H9 (cell line): ENCODE results near the gene GABRB3. TPM values are rescaled to one million over a fixed set of nuclear protein-coding genes. Genes with fewer than 3 reads are reported as not detected.

ENCODE experiments used
- DNase-seq: peaks from one replicate; pipeline ENCODE4 v3.0.0-alpha.2; 2017
- H2AFZ ChIP-seq: one replicate; pipeline ENCODE4 v1.6.1; 2013; ENCODE audit warnings: mild to moderate bottlenecking, low read length, control low read depth, moderate library complexity
- H2AK5ac ChIP-seq: 2 replicates; pipeline ENCODE4 v1.6.1; 2013; ENCODE audit warnings: low read length, control low read depth, mixed read lengths; ENCODE audit not compliant: insufficient read length
- H2BK120ac ChIP-seq: one replicate; pipeline ENCODE4 v1.6.1; 2013; ENCODE audit warnings: low read depth, mild to moderate bottlenecking, low read length, control low read depth, inconsistent platforms; ENCODE audit not compliant: poor library complexity, severe bottlenecking
- H2BK12ac ChIP-seq: 2 replicates; pipeline ENCODE4 v1.6.1; 2013; ENCODE audit warnings: low read length, control low read depth, mixed read lengths, low read depth; ENCODE audit not compliant: insufficient read length
- H2BK15ac ChIP-seq: 2 replicates; pipeline ENCODE4 v1.6.1; 2013; ENCODE audit warnings: low read depth, low read length, control low read depth
- H2BK20ac ChIP-seq: one replicate; pipeline ENCODE4 v1.6.1; 2013; ENCODE audit warnings: low read depth, mild to moderate bottlenecking, low read length, control low read depth, inconsistent platforms; ENCODE audit not compliant: poor library complexity, severe bottlenecking
- H2BK5ac ChIP-seq: 2 replicates; pipeline ENCODE4 v1.6.1; 2013; ENCODE audit warnings: low read length, control low read depth, mixed read lengths; ENCODE audit not compliant: insufficient read length
- H3K14ac ChIP-seq: 2 replicates; pipeline ENCODE4 v1.6.1; 2013; ENCODE audit warnings: low read length, control low read depth; ENCODE audit not compliant: insufficient read depth
- H3K18ac ChIP-seq: 2 replicates; pipeline ENCODE4 v1.6.1; 2013; ENCODE audit warnings: low read depth, mild to moderate bottlenecking, mixed read lengths, low read length, control low read depth; ENCODE audit not compliant: insufficient read length
- H3K23ac ChIP-seq: 2 replicates; pipeline ENCODE4 v1.6.1; 2013; ENCODE audit warnings: low read length, control low read depth, mixed read lengths, low read depth; ENCODE audit not compliant: insufficient read length
- H3K23me2 ChIP-seq: 2 replicates; pipeline ENCODE4 v1.6.1; 2013; ENCODE audit warnings: low read depth, mild to moderate bottlenecking, mixed read lengths, low read length, control low read depth; ENCODE audit not compliant: insufficient read length, poor library complexity, severe bottlenecking
- H3K27ac ChIP-seq: 2 replicates; pipeline ENCODE4 v1.5.1; 2013; ENCODE audit warnings: low read length, control low read depth, mixed read lengths, low read depth; ENCODE audit not compliant: insufficient read length
- H3K27me3 ChIP-seq: 2 replicates; pipeline ENCODE4 v1.6.1; 2013; ENCODE audit warnings: low read length, control low read depth, inconsistent platforms; ENCODE audit not compliant: insufficient read depth
- H3K4ac ChIP-seq: 2 replicates; pipeline ENCODE4 v1.6.1; 2013; ENCODE audit warnings: low read depth, mild to moderate bottlenecking, control low read depth, inconsistent platforms, low read length, moderate library complexity
- H3K4me1 ChIP-seq: 2 replicates; pipeline ENCODE4 v1.6.1; 2013; ENCODE audit warnings: low read length, control low read depth, inconsistent platforms; ENCODE audit not compliant: insufficient read depth
- H3K4me2 ChIP-seq: 2 replicates; pipeline ENCODE4 v1.6.1; 2013; ENCODE audit warnings: low read length, control low read depth, mixed read lengths; ENCODE audit not compliant: insufficient read length, insufficient read depth
- H3K56ac ChIP-seq: 2 replicates; pipeline ENCODE4 v1.6.1; 2013; ENCODE audit warnings: low read depth, mild to moderate bottlenecking, mixed read lengths, low read length, control low read depth; ENCODE audit not compliant: insufficient read length
- H3K79me1 ChIP-seq: 2 replicates; pipeline ENCODE4 v1.6.1; 2013; ENCODE audit warnings: low read depth, mild to moderate bottlenecking, moderate library complexity, low read length, control low read depth, inconsistent platforms; ENCODE audit not compliant: insufficient read depth, poor library complexity, severe bottlenecking
- H3K79me2 ChIP-seq: 2 replicates; pipeline ENCODE4 v1.6.1; 2013; ENCODE audit warnings: low read length, control low read depth, inconsistent platforms; ENCODE audit not compliant: insufficient read depth
- H3K9ac ChIP-seq: 2 replicates; pipeline ENCODE4 v1.6.1; 2013; ENCODE audit warnings: low read length, control low read depth, mixed read lengths; ENCODE audit not compliant: insufficient read length; ENCODE audit errors: extremely low read depth
- H3K9me3 ChIP-seq: one replicate; pipeline ENCODE4 v1.6.1; 2013; ENCODE audit warnings: low read depth, low read length, inconsistent platforms; ENCODE audit not compliant: control insufficient read depth
- H3T11ph ChIP-seq: one replicate; pipeline ENCODE4 v1.6.1; 2013; ENCODE audit warnings: mild to moderate bottlenecking, low read length, control low read depth, inconsistent platforms
- H4K20me1 ChIP-seq: one replicate; pipeline ENCODE4 v1.6.1; 2013; ENCODE audit not compliant: control insufficient read depth, insufficient read length, insufficient read depth
- H4K5ac ChIP-seq: 2 replicates; pipeline ENCODE4 v1.6.1; 2013; ENCODE audit warnings: low read depth, mild to moderate bottlenecking, mixed read lengths, low read length, control low read depth; ENCODE audit not compliant: insufficient read length
- H4K8ac ChIP-seq: replicated peaks from 2 replicates; pipeline ENCODE4 v1.6.1; 2013; ENCODE audit warnings: low read length, control low read depth, mixed read lengths, low read depth; ENCODE audit not compliant: insufficient read length
- H4K91ac ChIP-seq: 2 replicates; pipeline ENCODE4 v1.6.1; 2013; ENCODE audit warnings: low read depth, mild to moderate bottlenecking, moderate library complexity, mixed read lengths, low read length, control low read depth; ENCODE audit not compliant: insufficient read length
- H3K27ac Mint-ChIP-seq, 3 experiments: 2 replicates in 2 of 3; 3 replicates in 1 of 3; pipeline ENCODE4 v1.8.0; 2020 to 2021; ENCODE audit warnings: mixed read lengths in 3 of 3, mild to moderate bottlenecking in 1 of 3, moderate library complexity in 1 of 3
- H3K27me3 Mint-ChIP-seq: 2 replicates; pipeline ENCODE4 v1.8.0; 2021; ENCODE audit warnings: low read depth, mild to moderate bottlenecking, moderate library complexity, mixed read lengths
- H3K36me3 Mint-ChIP-seq, 3 experiments: 2 replicates in 2 of 3; 3 replicates in 1 of 3; pipeline ENCODE4 v1.8.0; 2020 to 2021; ENCODE audit warnings: low read depth in 3 of 3, mixed read lengths in 3 of 3; ENCODE audit not compliant: insufficient read depth in 1 of 3
- H3K4me1 Mint-ChIP-seq, 2 experiments: 2 replicates each; pipeline ENCODE4 v1.8.0; 2020; ENCODE audit warnings: mixed read lengths in 2 of 2
- H3K4me3 Mint-ChIP-seq, 2 experiments: 2 replicates in 1 of 2; 3 replicates in 1 of 2; pipeline ENCODE4 v1.8.0; 2020 to 2021; ENCODE audit warnings: mild to moderate bottlenecking in 2 of 2, mixed read lengths in 2 of 2, moderate library complexity in 1 of 2
- H3K9me3 Mint-ChIP-seq, 2 experiments: 2 replicates in 1 of 2; 3 replicates in 1 of 2; pipeline ENCODE4 v1.8.0; 2020; ENCODE audit warnings: mild to moderate bottlenecking in 2 of 2, mixed read lengths in 2 of 2, moderate library complexity in 1 of 2
- WGBS: extraction: QIAGEN DNeasy Blood & Tissue Kit; methylation state at CpG from one replicate; pipeline ENCODE4 v1.1.7; 2013; ENCODE audit warnings: missing lambda C conversion rate, low lambda C conversion rate, mixed read lengths; ENCODE audit not compliant: insufficient read length; ENCODE audit errors: extremely low coverage; 5-methylcytosine and 5-hydroxymethylcytosine counted together
- total RNA-seq: library from RNA; stranded (reverse); gene quantifications from 2 replicates; pipeline ENCODE4 v1.2.1, GENCODE V29; 2021
- TF ChIP-seq, protein P1 (sequence below): fragments of 200-600 bp; sonication (generic); conservative IDR thresholded peaks from 3 replicates; pipeline ENCODE4 v1.8.0; 2021; ENCODE audit warnings: antibody characterized with exemption, mild to moderate bottlenecking

The GABRB3 gene
- total RNA-seq, 1 experiment from 2014 or later, result 98.2 TPM

DNA sequence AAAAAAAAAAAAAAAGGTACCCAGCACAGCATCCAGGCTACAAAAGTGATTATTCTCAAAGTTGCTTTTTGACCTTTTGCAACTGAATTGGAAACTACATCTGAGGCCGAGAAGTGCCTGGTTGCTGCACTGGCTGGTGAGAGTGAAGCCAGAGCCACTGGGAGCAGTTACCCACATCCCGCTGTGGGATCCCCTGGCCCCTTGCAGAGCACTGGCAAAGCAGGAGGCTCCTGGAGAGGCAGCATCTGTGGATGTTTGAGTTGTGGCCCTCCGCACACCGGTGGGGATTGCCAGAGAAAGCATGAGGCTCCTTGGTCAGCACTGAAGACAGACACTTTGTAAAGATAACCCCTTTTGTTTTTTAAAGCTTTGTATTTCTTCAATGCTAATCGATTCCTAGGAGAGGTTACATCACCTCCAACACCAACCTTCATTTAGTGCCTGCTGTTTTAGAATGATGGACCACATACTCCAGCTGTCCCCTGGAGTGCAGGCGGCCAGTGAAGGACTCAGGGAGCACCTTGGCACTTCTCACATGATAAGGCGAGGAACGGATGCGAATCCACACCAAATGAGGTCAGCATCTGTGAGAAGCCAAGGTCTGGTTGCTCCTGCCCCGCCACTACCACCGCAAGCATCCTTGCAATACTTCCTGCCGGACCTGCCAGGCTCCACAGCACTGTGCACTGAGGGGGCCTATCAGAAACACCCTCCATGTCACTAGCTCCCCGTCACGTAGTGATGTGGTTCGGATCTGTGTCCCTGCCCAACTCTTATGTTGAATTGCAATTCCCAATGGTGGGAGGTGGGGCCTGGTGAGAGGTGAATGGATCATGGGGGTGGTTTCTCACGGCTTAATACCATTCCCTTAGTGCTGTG is 256.5 kb downstream of the GABRB3 start:
- no peak overlapping the region for H3K27ac Mint-ChIP-seq
- WGBS, result no CpG with 5 or more reads among the region's 16 CpGs
- DNase-seq, result no peak
- H2AK5ac ChIP-seq, result no peak overlapping the region
- no peak overlapping the region for H2BK15ac ChIP-seq
- H3K56ac ChIP-seq, result no peak overlapping the region
- H3K4ac ChIP-seq, result no peak overlapping the region
- H3K9me3 Mint-ChIP-seq, result no peaks in the 10 kb centered on the region; a peak in 1 of 5 replicates
- H3K79me2 ChIP-seq, result no peaks in the 10 kb centered on the region
- H2BK12ac ChIP-seq, result no peak overlapping the region
- H2BK120ac ChIP-seq, result no peak overlapping the region
- peaks cover 0 to 3% (median 0%) of the 10 kb centered on the region in 3 experiments; a peak in 2 of 7 replicates for H3K36me3 Mint-ChIP-seq
- no peaks in the 10 kb centered on the region for H3K23me2 ChIP-seq
- no peaks in the 10 kb centered on the region for H3K79me1 ChIP-seq
- H4K5ac ChIP-seq, result no peak overlapping the region
- no peak overlapping the region; a peak in 1 of 5 replicates for H3K4me3 Mint-ChIP-seq
- H2BK20ac ChIP-seq, result no peak overlapping the region
- TF ChIP-seq, protein P1, sequence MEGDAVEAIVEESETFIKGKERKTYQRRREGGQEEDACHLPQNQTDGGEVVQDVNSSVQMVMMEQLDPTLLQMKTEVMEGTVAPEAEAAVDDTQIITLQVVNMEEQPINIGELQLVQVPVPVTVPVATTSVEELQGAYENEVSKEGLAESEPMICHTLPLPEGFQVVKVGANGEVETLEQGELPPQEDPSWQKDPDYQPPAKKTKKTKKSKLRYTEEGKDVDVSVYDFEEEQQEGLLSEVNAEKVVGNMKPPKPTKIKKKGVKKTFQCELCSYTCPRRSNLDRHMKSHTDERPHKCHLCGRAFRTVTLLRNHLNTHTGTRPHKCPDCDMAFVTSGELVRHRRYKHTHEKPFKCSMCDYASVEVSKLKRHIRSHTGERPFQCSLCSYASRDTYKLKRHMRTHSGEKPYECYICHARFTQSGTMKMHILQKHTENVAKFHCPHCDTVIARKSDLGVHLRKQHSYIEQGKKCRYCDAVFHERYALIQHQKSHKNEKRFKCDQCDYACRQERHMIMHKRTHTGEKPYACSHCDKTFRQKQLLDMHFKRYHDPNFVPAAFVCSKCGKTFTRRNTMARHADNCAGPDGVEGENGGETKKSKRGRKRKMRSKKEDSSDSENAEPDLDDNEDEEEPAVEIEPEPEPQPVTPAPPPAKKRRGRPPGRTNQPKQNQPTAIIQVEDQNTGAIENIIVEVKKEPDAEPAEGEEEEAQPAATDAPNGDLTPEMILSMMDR, result no peak
- H3K27me3 Mint-ChIP-seq, result no peaks in the 10 kb centered on the region
- no peak overlapping the region for H2BK5ac ChIP-seq
- H3K14ac ChIP-seq, result no peak overlapping the region
- H4K91ac ChIP-seq, result no peak overlapping the region
- no peaks in the 10 kb centered on the region for H3K27me3 ChIP-seq
- H3K9me3 ChIP-seq, result no peaks in the 10 kb centered on the region
- no peaks in the 10 kb centered on the region for H3K4me1 ChIP-seq
- H3K18ac ChIP-seq, result no peak overlapping the region
- H2AFZ ChIP-seq, result no peak overlapping the region
- H4K20me1 ChIP-seq, result no peaks in the 10 kb centered on the region
- H4K8ac ChIP-seq, result no peak overlapping the region
- no peak overlapping the region for H3K9ac ChIP-seq
- H3K23ac ChIP-seq, result no peak overlapping the region
- H3K4me1 Mint-ChIP-seq, result peaks cover 5 to 6% of the 10 kb centered on the region in 2 experiments; a peak in 2 of 4 replicates
- no peak overlapping the region for H3K27ac ChIP-seq
- no peak overlapping the region for H3K4me2 ChIP-seq
- H3T11ph ChIP-seq, result no peak overlapping the region
